ENCODE measurements around the gene MYLK4. TPM values are rescaled to one million over a fixed set of nuclear protein-coding genes. Genes with fewer than 3 reads are reported as not detected.

MYLK4 gene
- total and polyA plus RNA-seq, 2 donors (not counting 3 experiments of a cell fraction or from before 2014, with no cell fraction given), result 0.41 to 0.62 TPM

- no TSS peak for BruUV-seq (replicated peaks)
- POLR2A ChIA-PET, result interaction anchor here (0.7 to 2.5 kb wide), 3 partner anchors 11 to 19 kb away, joined by 4 to 12 read pairs (median 8); partner anchors contain the start of gene WRNIP1
- H3K9ac ChIP-seq (replicated peaks; ENCODE audit: extremely low read depth, insufficient read depth, low read length), result peak overlapping the region; percentile 25
- H2AFZ ChIP-seq (ENCODE audit: low read depth, low read length), result no peak overlapping the region
- no peaks in the 10 kb centered on the region for H3K9me3 ChIP-seq (replicated peaks; ENCODE audit: control insufficient read depth, insufficient read depth, low read length)
- dilution Hi-C loops (cut with MboI; ENCODE audit: extremely low pct_ligation_motif_present, low sequenced_read_pairs), result no loop called here
- DNase-seq (ENCODE audit: low read depth, low spot score) (no peak), FAIRE-seq (no peak)
- H3K27ac ChIP-seq (ENCODE audit: insufficient read depth, low read depth, low read length), result peak overlapping the region; percentile 73
- H3K27me3 ChIP-seq (ENCODE audit: control insufficient read depth in 2 of 2, insufficient read depth in 2 of 2, low read length in 2 of 2), result no peaks in the 10 kb centered on the region
- no peaks in the 10 kb centered on the region for H3K9me1 ChIP-seq (replicated peaks; ENCODE audit: control insufficient read depth, extremely low read depth, insufficient read depth, low read length)
- peaks cover 26% of the 10 kb centered on the region for H3K79me2 ChIP-seq (ENCODE audit: control insufficient read depth, insufficient read depth, low read length)
- no peak for TF ChIP-seq JUN (IDR thresholded peaks at IDR 0.05; ENCODE audit: borderline replicate concordance, insufficient read depth, insufficient read length, low read depth)
- no peak for TF ChIP-seq GATA2 (IDR thresholded peaks at IDR 0.05; ENCODE audit: insufficient read depth, insufficient read length, low read depth, low read length)
- no peak for TF ChIP-seq MYC (IDR thresholded peaks at IDR 0.05; ENCODE audit: low read depth, low read length)
- no peak for TF ChIP-seq CTCF (IDR thresholded peaks at IDR 0.05; ENCODE audit: extremely low read depth in 1 of 2, insufficient read depth in 1 of 2, low read depth in 1 of 2, low read length in 2 of 2)
- TF ChIP-seq MAX (IDR thresholded peaks at IDR 0.05; ENCODE audit: insufficient read depth, insufficient read length), result no peak
- no peak for TF ChIP-seq POLR2AphosphoS5 (IDR thresholded peaks at IDR 0.05; ENCODE audit: insufficient read depth, low read depth, low read length)
- no peak for TF ChIP-seq EZH2 (IDR thresholded peaks at IDR 0.05; ENCODE audit: borderline replicate concordance, low read depth, low read length, severe bottlenecking)
- TF ChIP-seq POLR2A (IDR thresholded peaks at IDR 0.05; ENCODE audit: low read depth, low read length), result no peak
- TF ChIP-seq FOS (IDR thresholded peaks at IDR 0.05; ENCODE audit: borderline replicate concordance, insufficient read depth, low read length), result no peak
- H3K4me1 ChIP-seq (ENCODE audit: control insufficient read depth, extremely low read depth, insufficient read depth, low read length), result peaks cover 23% of the 10 kb centered on the region
- intact Hi-C loops (cut with micrococcal nuclease), result no loop called here
- no peaks in the 10 kb centered on the region for H4K20me1 ChIP-seq (replicated peaks; ENCODE audit: control insufficient read depth, extremely low read depth, insufficient read depth, low read length)
- H3K36me3 ChIP-seq (ENCODE audit: control insufficient read depth in 2 of 2, extremely low read depth in 1 of 2, insufficient read depth in 2 of 2, low read length in 2 of 2), result peaks cover 0 to 24% of the 10 kb centered on the region in 2 experiments
- H3K4me3 ChIP-seq (replicated peaks in 1 of 3; ENCODE audit: insufficient read depth in 1 of 3, low read depth in 1 of 3, low read length in 3 of 3), result no peak overlapping the region
- CTCF ChIA-PET, result interaction anchor here (0.6 to 3.1 kb wide), 20 partner anchors 10 to 1188 kb away, joined by 3 to 54 read pairs (median 4); partner anchors contain the start of genes MYLK4, SERPINB1, SERPINB9 and WRNIP1
- peak overlapping the region; percentile 64 for H3K4me2 ChIP-seq (ENCODE audit: insufficient read depth, low read length)
These were observed 33.3 kb upstream of the MYLK4 start for GRCh38 chr6:2784061-2784460.
